Measurements from ENCODE around the gene SNRPA.

DNA sequence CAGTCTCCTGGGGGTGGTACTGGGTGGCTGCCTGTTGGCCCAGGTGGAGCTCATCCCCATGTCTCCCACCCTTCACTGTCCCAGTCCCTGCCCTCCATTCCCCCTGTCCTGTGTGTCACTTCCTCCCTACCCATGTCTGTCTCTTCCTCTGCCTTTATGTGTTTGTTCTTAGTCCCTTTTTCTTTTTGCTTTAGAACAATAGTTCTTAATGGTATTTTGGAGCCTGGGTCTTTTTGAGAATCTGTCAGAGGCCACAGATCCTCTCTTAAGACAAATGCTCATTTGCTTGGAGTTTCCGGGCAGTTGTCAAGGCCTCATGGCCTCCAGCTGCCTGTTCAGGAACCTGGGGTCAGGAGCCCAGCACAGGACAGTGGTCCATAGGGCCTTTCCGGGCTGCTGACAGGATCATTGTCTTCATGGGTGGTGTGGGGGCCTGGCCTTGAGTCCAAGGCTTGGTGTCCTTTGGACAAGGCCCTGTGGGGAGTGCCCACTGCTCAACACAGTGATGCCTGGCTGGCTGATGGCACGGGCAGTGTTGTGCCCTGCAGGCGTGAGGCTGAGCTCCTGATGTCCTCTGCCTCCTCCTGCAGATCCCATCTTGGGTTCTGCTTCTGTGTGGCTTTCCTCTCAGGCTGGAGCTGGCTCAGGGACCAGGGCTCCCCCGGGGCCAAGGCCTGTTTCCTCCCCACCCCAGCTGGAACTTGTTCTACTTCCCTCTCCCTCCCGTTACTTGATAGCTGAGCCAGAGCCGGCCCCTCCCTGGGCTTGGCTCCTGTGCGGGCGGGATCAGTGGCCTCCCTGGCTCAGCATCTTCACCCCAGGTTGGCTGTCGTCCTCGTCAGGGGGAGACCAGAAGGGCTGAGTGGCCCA lies 51.5 kb downstream of the SNRPA start:
- TF ChIP-seq POLR2AphosphoS5 (IDR thresholded peaks at IDR 0.05): peak in 2 of 4 donors; percentile 22 to 39
- TF ChIP-seq, protein P1, sequence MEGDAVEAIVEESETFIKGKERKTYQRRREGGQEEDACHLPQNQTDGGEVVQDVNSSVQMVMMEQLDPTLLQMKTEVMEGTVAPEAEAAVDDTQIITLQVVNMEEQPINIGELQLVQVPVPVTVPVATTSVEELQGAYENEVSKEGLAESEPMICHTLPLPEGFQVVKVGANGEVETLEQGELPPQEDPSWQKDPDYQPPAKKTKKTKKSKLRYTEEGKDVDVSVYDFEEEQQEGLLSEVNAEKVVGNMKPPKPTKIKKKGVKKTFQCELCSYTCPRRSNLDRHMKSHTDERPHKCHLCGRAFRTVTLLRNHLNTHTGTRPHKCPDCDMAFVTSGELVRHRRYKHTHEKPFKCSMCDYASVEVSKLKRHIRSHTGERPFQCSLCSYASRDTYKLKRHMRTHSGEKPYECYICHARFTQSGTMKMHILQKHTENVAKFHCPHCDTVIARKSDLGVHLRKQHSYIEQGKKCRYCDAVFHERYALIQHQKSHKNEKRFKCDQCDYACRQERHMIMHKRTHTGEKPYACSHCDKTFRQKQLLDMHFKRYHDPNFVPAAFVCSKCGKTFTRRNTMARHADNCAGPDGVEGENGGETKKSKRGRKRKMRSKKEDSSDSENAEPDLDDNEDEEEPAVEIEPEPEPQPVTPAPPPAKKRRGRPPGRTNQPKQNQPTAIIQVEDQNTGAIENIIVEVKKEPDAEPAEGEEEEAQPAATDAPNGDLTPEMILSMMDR (IDR thresholded peaks at IDR 0.05): no peak
- TF ChIP-seq EP300 (IDR thresholded peaks at IDR 0.05): no peak
- no peak for TF ChIP-seq POLR2A (IDR thresholded peaks at IDR 0.05)
